UCSD-AML1 (cell line): ENCODE results near the gene SLC22A4.

ENCODE experiments used
- DNase-seq: peaks from one replicate; lab custom pipeline; 2025; ENCODE audit not compliant: unreplicated experiment; lab: John Stamatoyannopoulos, UW

Gene SLC22A4

DNA sequence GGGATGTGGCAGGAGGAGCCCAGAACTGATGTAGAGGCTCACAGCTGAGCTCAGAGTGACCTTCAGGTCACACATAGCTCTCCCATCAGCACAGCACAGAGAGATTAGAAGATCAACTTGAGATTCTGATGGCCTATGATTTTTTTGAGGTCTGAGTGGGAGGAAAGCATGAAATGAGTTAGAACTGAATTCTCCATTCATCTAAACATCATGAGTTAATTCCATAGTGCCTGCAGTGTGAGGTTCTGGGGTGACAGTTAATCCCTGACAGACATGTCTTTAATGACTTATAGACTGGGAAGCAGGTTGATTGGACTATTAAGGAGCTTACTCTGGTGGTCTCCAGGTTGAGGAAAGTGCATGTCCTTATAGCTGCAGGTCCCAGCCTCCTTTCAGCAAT is 97.7 kb downstream of the SLC22A4 start:
- DNase-seq: no peak

DNA sequence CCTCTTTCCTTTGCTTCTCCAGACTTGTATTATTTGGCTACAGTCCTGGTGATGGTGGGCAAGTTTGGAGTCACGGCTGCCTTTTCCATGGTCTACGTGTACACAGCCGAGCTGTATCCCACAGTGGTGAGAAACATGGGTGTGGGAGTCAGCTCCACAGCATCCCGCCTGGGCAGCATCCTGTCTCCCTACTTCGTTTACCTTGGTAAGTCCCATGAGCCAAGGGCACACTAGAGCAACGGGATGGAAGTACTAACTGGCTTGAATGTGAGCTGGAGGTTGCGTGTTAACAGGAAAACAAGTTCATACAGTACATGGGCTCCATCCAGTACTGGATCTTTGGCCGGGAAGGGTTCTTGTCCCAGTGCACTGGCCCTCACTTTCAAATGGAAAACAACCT is 98.2 kb downstream of the SLC22A4 start:
- DNase-seq: no peak

DNA sequence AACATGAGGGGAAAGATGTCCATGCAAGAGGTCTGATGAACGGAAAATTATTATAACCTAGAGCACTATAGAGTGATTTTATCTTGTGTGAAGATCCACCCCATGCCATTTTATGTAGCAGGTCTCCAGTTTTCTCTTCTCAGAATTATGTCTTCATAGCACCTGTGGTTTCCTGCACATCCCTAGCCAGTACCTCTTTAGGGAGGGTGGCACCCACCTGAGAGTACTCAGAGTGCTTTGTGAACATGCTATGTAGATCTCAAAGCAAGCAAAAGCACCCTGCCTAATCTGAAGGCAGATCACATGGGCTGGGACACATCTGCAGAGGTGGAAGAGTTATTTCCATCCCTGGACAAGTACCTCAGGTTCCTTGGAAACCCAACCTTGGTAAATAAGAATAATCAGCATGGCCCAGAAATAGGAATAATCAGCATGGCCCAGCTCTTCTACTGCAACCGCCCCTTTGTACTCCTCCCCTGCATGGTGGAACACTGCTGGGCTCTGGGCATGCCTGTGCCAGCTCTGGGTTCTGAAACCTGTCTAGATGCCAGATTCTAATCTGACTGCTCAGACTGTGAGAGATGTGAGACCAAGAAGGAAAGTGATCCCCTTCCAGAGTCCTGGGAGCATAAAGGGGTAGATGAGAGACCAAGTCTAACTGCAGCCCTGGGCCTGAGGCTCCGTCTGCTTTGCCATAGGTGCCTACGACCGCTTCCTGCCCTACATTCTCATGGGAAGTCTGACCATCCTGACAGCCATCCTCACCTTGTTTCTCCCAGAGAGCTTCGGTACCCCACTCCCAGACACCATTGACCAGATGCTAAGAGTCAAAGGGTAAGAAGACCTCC is 99.0 kb downstream of the SLC22A4 start:
- no peak for DNase-seq
